Midbrain (tissue), 1 donor: ENCODE data around the gene PRKACA.
"Not testable (repeated sequence)": the region's sequence is repeated elsewhere in the genome, so short reads cannot be mapped to it uniquely, and the experiment has no call there.

Source experiments
- DNase-seq: peaks from one replicate; lab custom pipeline; 2025; lab: John Stamatoyannopoulos, UW

Gene PRKACA

GRCh38 chr19:14048443-14049153, 69.0 kb downstream of the PRKACA start:
- DNase-seq = no peak

- not testable (repeated sequence) for DNase-seq
Measured at GRCh38 chr19:14047866-14048265, 69.7 kb downstream of the PRKACA start.

GRCh38 chr19:14042659-14043608, 74.6 kb downstream of the PRKACA start:
- DNase-seq = not testable (repeated sequence)
